ENCODE results near the gene LAMA2. TPM values are rescaled to one million over a fixed set of nuclear protein-coding genes. Genes with fewer than 3 reads are reported as not detected.

LAMA2 gene
- total and polyA plus RNA-seq, 2 experiments from 2014 or later, result 13.4 to 78.1 TPM

DNA sequence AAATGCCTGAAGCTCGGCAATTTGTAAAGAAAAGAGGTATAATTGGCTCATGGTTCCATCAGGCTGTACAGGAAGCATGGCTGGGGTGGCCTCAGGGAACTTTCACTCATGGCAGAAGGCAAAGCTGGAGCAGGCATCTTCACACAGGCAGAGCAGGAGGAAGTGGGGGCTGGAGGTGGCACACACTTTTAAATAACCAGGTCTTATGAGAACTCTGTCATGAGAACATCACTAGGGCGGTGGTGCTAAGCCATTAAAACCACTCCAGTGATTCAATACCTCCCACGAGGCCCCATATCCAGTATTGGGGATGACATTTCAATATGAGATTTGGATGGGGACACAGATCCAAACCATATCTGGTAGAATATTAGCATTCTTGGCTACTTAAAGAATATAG lies 481.8 kb downstream of the LAMA2 start:
- Histone ChIP-seq H3K9me3 (ENCODE audit: low read depth) (no peaks in the 10 kb centered on the region), H3K27ac (no peak overlapping the region), H3K4me1 (ENCODE audit: low read depth) (peaks cover 4% of the 10 kb centered on the region), H3K36me3 (no peaks in the 10 kb centered on the region), H3K27me3 (no peaks in the 10 kb centered on the region), H3K4me3 (no peak overlapping the region)
- no peak for DNase-seq (ENCODE audit: low read depth in 1 of 2, low spot score in 1 of 2)
- TF ChIP-seq, protein P1, sequence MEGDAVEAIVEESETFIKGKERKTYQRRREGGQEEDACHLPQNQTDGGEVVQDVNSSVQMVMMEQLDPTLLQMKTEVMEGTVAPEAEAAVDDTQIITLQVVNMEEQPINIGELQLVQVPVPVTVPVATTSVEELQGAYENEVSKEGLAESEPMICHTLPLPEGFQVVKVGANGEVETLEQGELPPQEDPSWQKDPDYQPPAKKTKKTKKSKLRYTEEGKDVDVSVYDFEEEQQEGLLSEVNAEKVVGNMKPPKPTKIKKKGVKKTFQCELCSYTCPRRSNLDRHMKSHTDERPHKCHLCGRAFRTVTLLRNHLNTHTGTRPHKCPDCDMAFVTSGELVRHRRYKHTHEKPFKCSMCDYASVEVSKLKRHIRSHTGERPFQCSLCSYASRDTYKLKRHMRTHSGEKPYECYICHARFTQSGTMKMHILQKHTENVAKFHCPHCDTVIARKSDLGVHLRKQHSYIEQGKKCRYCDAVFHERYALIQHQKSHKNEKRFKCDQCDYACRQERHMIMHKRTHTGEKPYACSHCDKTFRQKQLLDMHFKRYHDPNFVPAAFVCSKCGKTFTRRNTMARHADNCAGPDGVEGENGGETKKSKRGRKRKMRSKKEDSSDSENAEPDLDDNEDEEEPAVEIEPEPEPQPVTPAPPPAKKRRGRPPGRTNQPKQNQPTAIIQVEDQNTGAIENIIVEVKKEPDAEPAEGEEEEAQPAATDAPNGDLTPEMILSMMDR (IDR thresholded peaks at IDR 0.05; ENCODE audit: low read depth, low read length), result no peak

DNA sequence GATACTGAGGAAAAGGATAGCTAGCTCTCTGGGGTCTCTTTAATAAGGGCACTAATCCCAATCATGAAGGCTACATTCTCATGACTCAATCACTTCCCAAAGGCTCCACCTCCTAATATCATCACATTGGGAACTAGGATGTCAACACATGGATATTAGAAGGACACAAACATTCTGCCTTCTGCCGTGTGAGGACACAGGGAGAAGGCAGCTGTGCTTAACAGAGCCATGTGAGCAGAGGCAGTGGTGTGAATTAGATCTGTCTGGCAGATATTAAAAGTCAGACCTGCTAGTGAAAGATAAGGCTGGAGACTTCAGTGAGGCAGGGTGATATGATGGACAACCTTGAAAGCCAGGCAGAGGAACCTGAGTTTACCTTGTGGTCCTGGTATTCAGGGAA lies 485.1 kb downstream of the LAMA2 start:
- Histone ChIP-seq H3K27ac (no peak overlapping the region), H3K36me3 (no peaks in the 10 kb centered on the region), H3K4me3 (no peak overlapping the region), H3K9me3 (ENCODE audit: low read depth) (no peaks in the 10 kb centered on the region), H3K27me3 (no peaks in the 10 kb centered on the region), H3K4me1 (ENCODE audit: low read depth) (peaks cover 10% of the 10 kb centered on the region)
- TF ChIP-seq, protein P1 (IDR thresholded peaks at IDR 0.05; ENCODE audit: low read depth, low read length), result no peak
- DNase-seq (ENCODE audit: low read depth in 1 of 2, low spot score in 1 of 2), result no peak

DNA sequence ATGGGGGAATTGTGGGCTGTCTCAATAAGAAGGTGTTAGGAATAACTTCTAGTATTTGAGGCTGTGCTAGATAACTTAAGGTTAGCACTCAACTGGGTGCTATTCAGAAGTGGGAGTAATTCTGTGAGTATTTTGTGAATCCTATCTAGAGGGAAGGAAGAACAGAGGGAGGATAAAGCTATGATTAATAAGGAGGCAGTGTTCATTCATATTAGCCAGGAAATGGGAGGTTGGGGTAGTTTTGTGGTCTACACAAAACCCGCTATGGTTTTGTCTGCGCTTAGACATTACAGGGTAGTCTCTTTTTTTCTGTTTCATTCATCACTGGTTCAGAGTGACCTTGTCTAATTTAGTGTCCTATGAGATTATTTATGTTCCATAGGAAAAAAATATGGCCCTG lies 486.0 kb downstream of the LAMA2 start:
- no peaks in the 10 kb centered on the region for H3K27me3 ChIP-seq
- TF ChIP-seq, protein P1 (IDR thresholded peaks at IDR 0.05; ENCODE audit: low read depth, low read length), result no peak
- H3K36me3 ChIP-seq, result no peaks in the 10 kb centered on the region
- no peaks in the 10 kb centered on the region for H3K9me3 ChIP-seq (ENCODE audit: low read depth)
- H3K4me3 ChIP-seq, result no peak overlapping the region
- peak overlapping the region; percentile 10 for H3K27ac ChIP-seq
- peaks cover 10% of the 10 kb centered on the region for H3K4me1 ChIP-seq (ENCODE audit: low read depth)
- peak in 1 of 2 donors; percentile 12 for DNase-seq (ENCODE audit: low read depth in 1 of 2, low spot score in 1 of 2)

DNA sequence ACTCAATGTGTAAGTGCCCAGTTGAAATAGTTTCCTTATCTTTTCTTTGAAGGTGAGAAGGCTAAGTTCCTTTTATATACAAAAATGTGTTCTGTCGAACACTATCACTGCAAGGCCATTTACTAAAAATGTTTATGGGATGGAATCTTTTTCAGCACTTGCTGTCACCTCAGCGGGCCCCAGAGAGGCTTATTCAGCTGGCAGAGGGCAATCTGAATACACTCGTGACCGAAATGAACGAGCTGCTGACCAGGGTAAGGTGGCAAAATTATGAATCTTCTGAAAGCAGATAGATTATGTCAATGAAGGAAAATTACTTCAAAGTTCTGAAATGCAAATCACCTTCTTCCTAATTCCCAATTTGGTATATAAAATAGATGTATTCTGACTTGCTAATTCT lies 486.8 kb downstream of the LAMA2 start:
- no peaks in the 10 kb centered on the region for H3K36me3 ChIP-seq
- no peaks in the 10 kb centered on the region for H3K27me3 ChIP-seq
- no peak overlapping the region for H3K27ac ChIP-seq
- TF ChIP-seq, protein P1 (IDR thresholded peaks at IDR 0.05; ENCODE audit: low read depth, low read length), result no peak
- DNase-seq (ENCODE audit: low read depth in 1 of 2, low spot score in 1 of 2), result no peak
- no peaks in the 10 kb centered on the region for H3K9me3 ChIP-seq (ENCODE audit: low read depth)
- peaks cover 10% of the 10 kb centered on the region for H3K4me1 ChIP-seq (ENCODE audit: low read depth)
- no peak overlapping the region for H3K4me3 ChIP-seq

DNA sequence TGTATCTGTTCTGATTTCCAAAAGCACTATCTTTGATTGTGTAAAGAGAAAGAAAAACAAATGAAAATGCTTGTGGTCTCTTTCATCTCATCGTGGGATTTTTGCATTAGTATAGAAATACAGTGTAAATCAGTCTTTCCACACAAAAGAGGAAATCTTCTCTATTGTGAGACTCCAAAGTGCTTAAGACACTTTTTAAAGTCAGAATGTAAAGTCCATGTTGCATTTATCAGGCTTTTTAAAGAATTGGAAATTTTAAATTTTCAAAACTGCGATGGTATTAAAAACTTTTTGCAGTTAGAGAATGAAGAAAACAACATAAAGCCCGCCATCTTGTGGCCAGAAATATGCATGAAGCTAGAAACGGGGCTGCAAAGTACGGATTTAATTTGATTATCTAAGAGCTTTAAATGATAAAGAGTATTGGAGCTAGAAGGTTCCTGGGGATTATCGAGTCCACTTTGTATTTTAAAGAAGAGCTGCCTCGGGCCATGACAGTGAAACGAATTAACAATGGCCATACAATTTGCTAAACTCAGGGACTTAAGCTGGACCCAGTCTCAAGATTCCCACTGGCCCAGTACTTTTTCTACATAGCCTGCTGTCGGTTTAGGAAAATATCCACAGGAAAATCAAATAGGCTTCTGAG lies 487.5 kb downstream of the LAMA2 start:
- Histone ChIP-seq H3K4me3 (no peak overlapping the region), H3K4me1 (ENCODE audit: low read depth) (peaks cover 10% of the 10 kb centered on the region), H3K27ac (no peak overlapping the region), H3K27me3 (no peaks in the 10 kb centered on the region), H3K36me3 (no peaks in the 10 kb centered on the region), H3K9me3 (ENCODE audit: low read depth) (no peaks in the 10 kb centered on the region)
- DNase-seq (ENCODE audit: low read depth in 1 of 2, low spot score in 1 of 2), result peak; percentile 52 to 63
- TF ChIP-seq, protein P1 (IDR thresholded peaks at IDR 0.05; ENCODE audit: low read depth, low read length), result peak; percentile 66

All from cardiac muscle cell (in vitro differentiated cells and primary cell).